Heart right ventricle (tissue), 16 donors: ENCODE results near the gene USP40. TPM values are rescaled to one million over a fixed set of nuclear protein-coding genes. Genes with fewer than 3 reads are reported as not detected.

Experiments used
- ATAC-seq, 8 donors: fragments of 200-7000 bp; cut with Tn5 transposase; one replicate each; pipeline ENCODE4 v1.9.1; 2020; ENCODE audit warnings: mild to moderate bottlenecking in 8 of 8, moderate library complexity in 8 of 8, moderate number of reproducible peaks in 1 of 8
- DNase-seq, 2 donors: peaks; one replicate each; pipeline ENCODE4 v3.0.0-alpha.2; 2020
- H3K27ac ChIP-seq, 10 donors: fragments of 200-600 bp; sonication (generic) in 2 of 10; one replicate each; pipeline versions ENCODE4 v1.5.0 to v1.8.0; 2020 to 2022; ENCODE audit warnings: mild to moderate bottlenecking in 3 of 10
- H3K27me3 ChIP-seq, 7 donors: fragments of 200-600 bp; one replicate each; pipeline ENCODE4 v1.8.0; 2021 to 2022; ENCODE audit warnings: mild to moderate bottlenecking in 2 of 7
- H3K36me3 ChIP-seq, 9 donors: fragments of 200-600 bp; sonication (generic) in 1 of 9; one replicate each; pipeline versions ENCODE4 v1.5.0 to v1.8.0; 2020 to 2022; ENCODE audit warnings: mild to moderate bottlenecking in 2 of 9
- H3K4me1 ChIP-seq, 9 donors: fragments of 200-600 bp; sonication (generic) in 1 of 9; one replicate each; pipeline versions ENCODE4 v1.5.0 to v1.8.0; 2020 to 2022; ENCODE audit warnings: mild to moderate bottlenecking in 4 of 9
- H3K4me3 ChIP-seq, 10 donors: fragments of 200-600 bp; sonication (generic) in 2 of 10; one replicate each; pipeline versions ENCODE4 v1.5.0 to v1.8.0; 2020 to 2022; ENCODE audit warnings: mild to moderate bottlenecking in 7 of 10, moderate library complexity in 2 of 10
- H3K9me3 ChIP-seq, 11 donors: fragments of 200-600 bp in 10 of 11; sonication (generic) in 2 of 11; one replicate each; pipeline versions ENCODE4 v1.5.0 to v1.8.0; 2013 to 2022; ENCODE audit warnings: mild to moderate bottlenecking in 2 of 11, control low read depth in 1 of 11, moderate library complexity in 1 of 11
- CTCF ChIP-seq, 9 donors: fragments of 200-600 bp; sonication (generic) in 2 of 9; IDR thresholded peaks; one replicate each; pipeline versions ENCODE4 v1.5.0 to v1.8.0; 2021 to 2022; ENCODE audit warnings: antibody characterized with exemption in 9 of 9, mild to moderate bottlenecking in 5 of 9, moderate library complexity in 1 of 9
- whole genome bisulfite sequencing, 2 donors: extraction: QIAGEN DNeasy Blood & Tissue Kit; methylation state at CpG; one replicate each; pipeline ENCODE4 v1.1.7; 2013; ENCODE audit warnings: inconsistent platforms in 1 of 2; 5-methylcytosine and 5-hydroxymethylcytosine counted together
- intact Hi-C, 10 donors: fragments of 100-400 bp; cut with DNase I; formaldehyde crosslinking; loops; one replicate each; pipeline versions ENCODE4 v1.11.1 to v1.14.2; 2022
- polyA plus RNA-seq, 2 donors: library from polyadenylated mRNA; stranded (reverse); fragments of 200-250 nt; gene quantifications; one replicate each; pipeline ENCODE4 v1.2.3, GENCODE V29; 2013
- total RNA-seq, 10 donors: library from RNA; stranded (reverse); fragmentation: NEBNext Ultra II Directional in 3 of 10; extraction: Animal tissue kit (Norgen Biotek cat#: 25700) in 3 of 10; gene quantifications; one replicate each; pipeline versions ENCODE4 v1.2.1 to v1.2.4, GENCODE V29; 2021 to 2023
- donor health status: Arrhythmogenic right ventricular cardiomyopathy.
- donor health status: ischemic (EF 13 %, LVEDD 7.1; RV severe dilation, severe dysfunction).
- donor health status: healthy with polysubstance abuse.
- donor health status: DM: no; HTN: yes; CAD: no.
- donor health status: DM: no; HTN: no; CAD: no.
- donor health status: ischemic (EF 25% LVEDD 6.9; RV normal size, moderate dysfunction).
- donor health status: ischemic (EF 25% LVEDD 5.7; RV mildly dilated, moderate dysfunction).
- donor health status: healthy.
- donor health status: DM: yes; HTN: yes; CAD: no.
- donor health status: Ischemic cardiomyopathy.
- donor health status: ischemic (EF 35%, LVEDD 5.7; RV mildly dilated, moderate dysfunction).
- donor health status: nonischemic (EF 11% LVEDD 7.7; RV severe dilation, severe dysfunction).
- donor health status: DM: yes; HTN: yes; CAD: no.
- donor health status: PGD.
- donor health status: ischemic (EF 29% LVEDD 5.4; RV normal size, mild dysfunction).
- donor health status: nonischemic (EF 23%, LVEDD 6.1; RV moderate dilation, normal function).

USP40 gene
- total and polyA plus RNA-seq, 12 donors: 9.1 to 32.8 (median 16.1) TPM

GRCh38 chr2:233530381-233530780 is 36.2 kb downstream of the USP40 start:
- 93 to 96% methylated on average over 1 of the region's 1 CpG for WGBS, 2 donors
- intact Hi-C loops: no loop called here
- Histone ChIP-seq H3K4me3 (no peak overlapping the region), H3K9me3 (no peaks in the 10 kb centered on the region), H3K27me3 (no peaks in the 10 kb centered on the region), H3K36me3 (peaks cover 0 to 73% (median 8%) of the 10 kb centered on the region in 9 donors), H3K27ac (peak overlapping the region in 1 of 10 donors; percentile 69), H3K4me1 (peaks cover 0 to 13% (median 0%) of the 10 kb centered on the region in 9 donors)
- no peak for TF ChIP-seq CTCF (IDR thresholded peaks at IDR 0.05)
- ATAC-seq (no peak), DNase-seq (no peak)

DNA sequence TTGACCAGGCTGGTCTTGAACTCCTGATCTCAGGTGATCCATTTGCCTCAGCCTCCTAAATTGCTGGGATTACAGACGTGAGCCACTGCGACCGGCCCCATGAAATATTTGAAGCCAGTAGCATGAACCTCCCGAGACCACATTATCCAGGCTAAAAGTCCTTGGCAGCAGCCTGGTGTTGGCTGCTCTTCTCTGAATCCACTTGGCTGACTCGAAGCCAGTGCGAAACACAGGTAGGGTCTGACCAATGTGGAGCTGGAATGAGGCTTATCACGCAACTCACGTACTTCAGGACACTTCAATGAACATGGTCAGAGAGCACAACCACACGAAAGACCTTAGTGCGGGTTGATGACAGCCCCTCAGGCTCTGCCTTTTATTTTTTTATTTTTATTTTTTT is 38.4 kb downstream of the USP40 start:
- Histone ChIP-seq H3K4me1 (peaks cover 0 to 13% (median 0%) of the 10 kb centered on the region in 9 donors), H3K36me3 (peaks cover 0 to 76% (median 8%) of the 10 kb centered on the region in 9 donors)

DNA sequence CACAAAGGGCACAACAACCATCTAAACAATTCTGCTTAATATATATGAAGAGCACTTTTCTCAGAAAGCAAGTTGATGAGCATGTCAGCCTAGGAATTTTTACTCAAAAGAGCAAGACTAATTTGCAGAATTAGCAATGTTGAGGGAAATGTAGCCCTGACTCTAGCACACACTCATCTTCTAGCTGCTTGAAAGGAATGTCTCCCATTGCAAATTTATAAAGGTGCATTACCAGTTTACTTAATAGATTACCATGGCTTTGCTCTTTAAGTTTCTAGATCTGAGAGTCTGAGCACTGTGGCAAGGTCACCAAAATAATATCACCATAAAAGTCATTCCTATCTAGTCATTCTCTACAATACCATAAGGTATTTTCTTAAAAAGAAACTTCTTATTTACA is 40.8 kb downstream of the USP40 start:
- no peak for ATAC-seq
- Histone ChIP-seq H3K4me3 (no peak overlapping the region), H3K9me3 (no peaks in the 10 kb centered on the region), H3K36me3 (peaks cover 0 to 82% (median 17%) of the 10 kb centered on the region in 9 donors), H3K4me1 (peaks cover 0 to 3% (median 0%) of the 10 kb centered on the region in 9 donors), H3K27ac (no peak overlapping the region), H3K27me3 (no peaks in the 10 kb centered on the region)
- DNase-seq: no peak
- no peak for TF ChIP-seq CTCF (IDR thresholded peaks at IDR 0.05)
- intact Hi-C loops: no loop called here

More for the DNA sequence above, 38.4 kb downstream of the USP40 start:
- 83 to 89% methylated on average over 10 of the region's 10 CpGs for WGBS, 2 donors
- Histone ChIP-seq H3K9me3 (no peaks in the 10 kb centered on the region), H3K27ac (no peak overlapping the region), H3K4me3 (no peak overlapping the region), H3K27me3 (no peaks in the 10 kb centered on the region)
- DNase-seq (no peak), ATAC-seq (peak in 2 of 8 donors; percentile 33 to 53)
- TF ChIP-seq CTCF (IDR thresholded peaks at IDR 0.05): no peak
- intact Hi-C loops: no loop called here

DNA sequence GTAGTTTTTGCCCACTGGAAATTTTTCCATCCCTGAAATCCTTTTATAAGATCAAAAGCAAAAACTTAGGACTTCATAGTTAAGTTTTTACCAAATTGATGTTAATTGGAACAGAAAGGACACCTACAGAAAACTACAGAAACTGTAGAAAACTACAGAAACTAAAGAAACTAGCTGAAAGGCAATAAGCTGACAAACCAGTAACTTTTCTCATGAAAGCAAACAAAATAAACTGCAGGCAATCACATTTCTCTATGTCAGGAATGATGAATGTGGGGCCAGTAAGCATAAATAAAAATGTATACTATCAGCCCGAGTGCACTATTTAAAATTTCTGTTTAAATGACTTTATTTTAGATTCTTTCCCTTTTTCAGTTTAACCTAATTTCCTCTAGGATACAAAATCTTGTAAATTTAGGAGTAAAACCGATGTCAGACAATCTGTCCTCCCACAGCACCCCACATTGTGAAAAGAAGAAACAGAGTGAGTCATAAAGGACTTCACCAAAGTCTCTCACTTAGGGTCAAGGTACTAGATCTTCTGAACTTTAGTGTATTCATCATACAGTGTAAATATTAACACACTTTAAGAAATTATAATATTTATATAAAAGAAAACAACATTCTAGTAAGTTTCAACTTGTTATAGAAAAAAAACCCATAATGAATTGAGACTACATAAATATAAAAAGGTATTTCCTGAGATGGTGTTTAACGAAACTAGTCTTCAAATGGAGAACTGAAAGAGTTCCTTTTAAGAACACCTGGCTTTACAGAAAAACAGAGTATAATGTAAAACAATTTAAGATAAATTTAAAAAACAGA is 46.6 kb downstream of the USP40 start:
- Histone ChIP-seq H3K27ac (no peak overlapping the region), H3K9me3 (no peaks in the 10 kb centered on the region), H3K36me3 (peaks cover 0 to 94% (median 35%) of the 10 kb centered on the region in 9 donors), H3K27me3 (no peaks in the 10 kb centered on the region), H3K4me1 (peaks cover 0 to 5% (median 0%) of the 10 kb centered on the region in 9 donors), H3K4me3 (no peak overlapping the region)
- 90 to 92% methylated on average over 3 of the region's 3 CpGs for WGBS, 2 donors
- intact Hi-C loops: no loop called here
- TF ChIP-seq CTCF (IDR thresholded peaks at IDR 0.05): no peak
- ATAC-seq (no peak), DNase-seq (no peak)
